HG03558 (cell line): Measurements from ENCODE around the gene GALNT16.
"Not testable (repeated sequence)": the region's sequence is repeated elsewhere in the genome, so short reads cannot be mapped to it uniquely, and the experiment has no call there.

ENCODE experiments used
- ATAC-seq: cut with Tn5 transposase; IDR thresholded peaks from one replicate; pipeline ENCODE4 v1.9.1; 2021; ENCODE audit warnings: moderate number of reproducible peaks; ENCODE audit not compliant: unreplicated experiment; ENCODE audit errors: extremely low read depth

GALNT16 gene

DNA sequence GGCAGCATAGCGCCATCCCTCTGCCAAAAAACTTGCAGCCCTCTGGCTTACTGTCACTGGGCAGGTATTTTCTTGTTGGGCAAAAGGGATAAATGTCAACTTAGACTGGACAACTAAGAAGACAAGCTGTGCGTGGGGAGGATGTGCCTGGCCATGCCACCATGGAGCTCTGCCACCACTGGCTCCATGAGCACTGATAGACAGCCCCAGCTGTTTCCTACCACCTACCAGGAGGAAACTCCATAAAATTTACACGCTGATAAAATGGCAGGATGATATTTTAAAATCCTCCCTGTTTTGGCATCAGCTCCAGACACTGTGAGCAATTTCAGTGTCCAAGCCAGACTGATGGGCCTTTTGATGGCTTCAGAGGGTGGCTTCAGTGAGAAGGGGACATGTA, 7.1 kb upstream of the GALNT16 start:
- ATAC-seq = no peak

GRCh38 chr14:69259168-69259526, 811 bp upstream of the GALNT16 start:
- no peak for ATAC-seq

- ATAC-seq = no peak
Measured at GRCh38 chr14:69260190-69260860, 367 bp downstream of the GALNT16 start.

GRCh38 chr14:69260861-69261564, 1.1 kb downstream of the GALNT16 start:
- ATAC-seq = no peak

GRCh38 chr14:69261761-69262331, 1.9 kb downstream of the GALNT16 start:
- ATAC-seq = no peak

GRCh38 chr14:69262516-69262915, 2.6 kb downstream of the GALNT16 start:
- no peak for ATAC-seq

DNA sequence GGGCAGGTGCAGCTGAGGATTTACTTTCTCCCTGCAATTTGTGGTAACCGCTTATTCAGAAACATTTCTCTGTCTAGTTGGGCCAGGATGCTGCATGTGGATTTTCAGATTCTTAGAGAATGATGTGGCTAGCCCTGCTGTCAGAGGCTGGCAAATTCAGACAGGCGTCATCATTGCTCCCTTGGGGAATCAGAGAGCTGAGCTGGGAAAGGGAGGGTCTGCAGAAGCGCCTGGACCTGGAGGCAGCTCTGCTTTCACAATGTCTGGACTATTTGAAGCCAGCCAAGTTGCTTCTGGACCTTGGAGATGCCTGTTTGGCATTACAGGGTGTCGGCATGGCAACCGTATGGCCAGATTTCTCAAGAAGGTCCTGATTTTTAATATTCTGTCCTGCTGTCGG, 3.4 kb downstream of the GALNT16 start:
- ATAC-seq = no peak

DNA sequence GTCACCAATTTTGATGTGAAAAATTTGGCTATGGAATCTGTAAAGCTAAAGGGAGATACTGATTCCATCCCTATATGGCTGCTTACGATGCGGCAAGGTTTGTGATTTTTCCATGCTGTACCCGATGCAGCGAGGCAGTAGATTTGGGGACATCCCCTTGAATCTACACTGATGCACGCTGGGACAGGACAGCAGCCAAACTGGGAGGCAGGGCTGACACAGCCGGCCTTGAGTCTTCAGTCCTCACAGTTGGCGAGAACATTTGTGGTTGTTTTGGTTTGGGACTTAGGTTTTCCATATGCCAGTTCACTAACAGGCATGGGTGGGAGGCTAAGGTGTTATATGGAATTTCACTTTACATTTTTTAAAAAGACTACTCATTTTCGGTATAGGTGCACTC, 3.8 kb downstream of the GALNT16 start:
- ATAC-seq = no peak

DNA sequence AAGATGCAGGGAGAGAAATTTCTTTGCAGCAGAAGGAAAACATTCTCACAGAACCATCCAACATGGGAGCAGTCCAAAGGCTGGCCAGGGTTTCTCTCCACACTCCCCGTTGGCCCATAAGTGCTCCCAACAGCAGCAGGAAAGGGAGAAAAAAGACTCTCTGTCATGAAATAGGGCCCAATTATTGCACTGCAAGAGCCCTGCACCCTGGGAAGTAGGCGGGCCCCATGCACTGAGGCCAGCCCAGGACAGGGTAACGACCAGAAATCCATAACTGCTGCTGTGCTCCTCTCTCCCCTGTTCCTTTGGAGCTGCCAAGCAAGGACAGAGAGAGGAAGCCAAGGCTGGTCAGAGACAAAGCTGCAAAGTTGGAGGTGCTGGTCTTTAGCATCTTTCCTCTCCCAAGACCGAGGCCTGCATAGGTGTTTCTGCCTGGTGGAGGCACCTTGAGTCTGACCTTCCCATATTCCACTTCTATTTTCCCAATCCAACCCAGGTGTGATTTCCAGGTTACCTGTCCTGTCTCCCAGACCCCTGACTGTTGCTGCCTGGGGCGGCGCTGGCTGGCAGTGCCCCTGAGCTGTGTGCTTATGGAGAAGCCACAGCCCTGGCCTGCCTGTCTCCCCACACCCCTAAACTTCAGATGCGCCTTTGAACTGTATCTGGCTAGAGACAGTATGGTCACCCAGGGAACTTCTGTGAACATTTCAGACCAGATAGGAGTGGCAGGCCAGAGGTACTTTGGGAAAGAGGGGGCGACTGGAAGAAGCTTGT, 6.8 kb downstream of the GALNT16 start:
- ATAC-seq = no peak

- no peak for ATAC-seq
Measured at GRCh38 chr14:69267492-69267891, 7.5 kb downstream of the GALNT16 start.

- no peak for ATAC-seq
Measured at GRCh38 chr14:69268223-69268622, 8.3 kb downstream of the GALNT16 start.

GRCh38 chr14:69268763-69269162, 8.8 kb downstream of the GALNT16 start:
- no peak for ATAC-seq

DNA sequence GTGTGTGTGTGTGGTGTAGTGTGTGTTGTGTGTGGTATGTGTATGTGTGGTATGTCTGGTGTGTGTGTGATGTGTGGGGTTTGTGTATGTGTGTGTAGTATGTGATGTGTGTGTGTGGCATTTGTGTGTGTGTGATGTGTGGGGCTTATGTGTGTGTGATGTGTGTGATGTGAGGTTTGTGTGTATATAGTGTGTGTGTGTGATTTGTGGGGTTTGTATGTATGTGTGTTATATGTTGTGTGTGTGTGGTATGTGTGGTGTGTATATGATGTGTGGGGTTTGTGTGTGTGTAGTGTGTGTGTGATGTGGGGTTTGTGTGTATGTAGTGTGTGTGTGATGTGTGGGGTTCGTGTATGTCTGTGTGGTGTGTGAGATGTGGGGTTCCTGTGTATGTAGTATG, 9.4 kb downstream of the GALNT16 start:
- no peak for ATAC-seq

DNA sequence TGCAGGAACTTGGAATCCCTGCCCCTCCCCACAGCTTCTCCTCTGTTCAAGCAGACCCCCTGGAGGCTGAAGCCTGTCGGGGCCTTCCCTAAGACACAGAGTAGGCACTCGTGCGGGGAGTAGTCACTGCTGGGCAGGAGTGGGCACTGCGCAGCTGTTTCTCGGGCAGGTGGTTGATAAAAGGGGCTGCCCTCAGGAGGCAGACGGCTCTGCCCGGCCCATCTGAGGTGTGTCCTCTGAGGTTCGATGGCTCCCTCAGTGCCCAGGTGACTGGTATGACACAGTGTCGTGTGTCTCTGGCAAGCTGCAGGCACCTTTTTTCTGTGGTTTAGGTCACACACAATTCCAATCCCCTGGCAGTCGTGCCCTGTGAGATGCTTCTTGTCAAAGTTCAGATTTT, 10.1 kb downstream of the GALNT16 start:
- no peak for ATAC-seq

GRCh38 chr14:69270795-69271708, 11.1 kb downstream of the GALNT16 start:
- ATAC-seq = no peak

GRCh38 chr14:69274321-69274720, 14.4 kb downstream of the GALNT16 start:
- no peak for ATAC-seq

DNA sequence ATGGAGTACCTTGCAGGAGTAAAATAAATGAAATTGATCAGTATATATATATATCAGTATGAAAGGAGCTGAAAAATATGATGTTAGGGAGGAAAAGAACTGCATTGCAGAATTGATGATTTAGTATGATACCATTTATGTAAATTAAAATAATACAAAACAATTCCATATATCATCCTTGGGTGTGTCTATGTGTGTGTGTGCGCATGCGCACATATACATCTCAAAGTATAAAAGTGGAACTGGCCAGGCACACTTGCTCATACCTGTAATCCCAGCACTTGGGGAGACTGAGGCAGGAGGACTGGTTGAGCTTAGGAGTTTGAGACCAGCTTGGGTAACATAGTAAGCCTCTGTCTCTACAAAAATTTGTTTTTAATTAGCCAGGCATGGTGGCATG, 15.4 kb downstream of the GALNT16 start:
- no peak for ATAC-seq

DNA sequence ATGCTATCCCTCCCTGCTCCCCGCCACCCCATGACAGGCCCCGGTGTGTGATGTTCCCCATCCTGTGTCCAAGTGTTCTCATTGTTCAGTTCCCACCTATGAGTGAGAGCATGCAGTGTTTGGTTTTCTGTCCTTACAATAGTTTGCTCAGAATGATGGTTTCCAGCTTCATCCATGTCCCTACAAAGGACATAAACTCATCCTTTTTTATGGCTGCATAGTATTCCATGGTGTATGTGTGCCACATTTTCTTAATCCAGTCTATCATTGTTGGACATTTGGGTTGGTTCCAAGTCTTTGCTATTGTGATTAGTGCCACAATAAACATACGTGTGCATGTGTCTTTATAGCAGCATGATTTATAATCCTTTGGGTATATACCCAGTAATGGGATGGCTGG, 17.4 kb downstream of the GALNT16 start:
- not testable (repeated sequence) for ATAC-seq

GRCh38 chr14:69280746-69281291, 20.9 kb downstream of the GALNT16 start:
- no peak for ATAC-seq
